ENCODE data around the gene KIAA0825. TPM values are rescaled to one million over a fixed set of nuclear protein-coding genes. Genes with fewer than 3 reads are reported as not detected.
"Not testable (repeated sequence)": the region's sequence is repeated elsewhere in the genome, so short reads cannot be mapped to it uniquely, and the experiment has no call there.

The KIAA0825 gene
- total and polyA plus RNA-seq, 2 of the 8 experiments (the other 6 are each of a cell fraction or from before 2014, with no cell fraction given): 0.60 to 1.0 TPM

DNA sequence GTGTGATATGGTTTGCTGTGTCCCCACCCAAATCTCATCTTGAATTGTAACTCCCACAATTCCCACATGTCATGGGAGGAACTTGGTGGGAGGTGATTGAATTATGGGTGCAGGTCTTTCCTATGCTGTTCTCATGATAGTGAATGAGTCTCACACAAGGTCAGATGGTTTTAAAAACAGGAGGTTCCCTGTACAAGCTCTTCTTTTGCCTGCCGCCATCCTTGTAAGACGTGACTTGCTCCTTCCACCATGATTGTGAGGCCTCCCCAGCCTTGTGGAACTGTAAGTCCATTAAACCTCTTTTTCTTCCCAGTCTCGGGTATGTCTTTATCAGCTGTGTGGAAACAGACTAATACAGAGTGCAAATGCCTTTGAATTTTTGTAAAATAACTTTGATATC lies 447.3 kb downstream of the KIAA0825 start:
- not testable (repeated sequence) for H4K20me1 ChIP-seq (replicated peaks in 1 of 2; ENCODE audit: control insufficient read depth in 1 of 2, insufficient read depth in 2 of 2, low read length in 2 of 2); H3K4me3 ChIP-seq (ENCODE audit: extremely low read depth in 1 of 4, insufficient read depth in 2 of 4, low read depth in 3 of 4, low read length in 4 of 4); H3K36me3 ChIP-seq (ENCODE audit: control insufficient read depth in 2 of 4, insufficient read depth in 4 of 4, low read length in 3 of 4); H2BK20ac ChIP-seq (ENCODE audit: low read length); H3K79me1 ChIP-seq (ENCODE audit: low read depth, low read length); H2BK15ac ChIP-seq (ENCODE audit: low read length); H3K27ac ChIP-seq (ENCODE audit: low read depth, low read length); H2AK5ac ChIP-seq (ENCODE audit: low read depth, low read length); H3K4me1 ChIP-seq (replicated peaks in 1 of 4; ENCODE audit: control insufficient read depth in 3 of 4, insufficient read depth in 4 of 4, low read length in 3 of 4); H4K91ac ChIP-seq (replicated peaks; ENCODE audit: insufficient read length, low read length); H3K18ac ChIP-seq (ENCODE audit: extremely low read depth, low read length); H4K5ac ChIP-seq (ENCODE audit: insufficient read length, low read depth, low read length); H3K4ac ChIP-seq (replicated peaks; ENCODE audit: insufficient read length, low read depth, low read length); H2BK12ac ChIP-seq (ENCODE audit: low read depth, low read length); H2BK5ac ChIP-seq (ENCODE audit: low read depth, low read length); H2AFZ ChIP-seq (ENCODE audit: low read length); H3K9ac ChIP-seq (replicated peaks in 1 of 4; ENCODE audit: extremely low read depth in 1 of 4, low read depth in 3 of 4, low read length in 3 of 4); H3K23ac ChIP-seq (ENCODE audit: insufficient read length); H3K27me3 ChIP-seq (replicated peaks in 1 of 4; ENCODE audit: control insufficient read depth in 3 of 4, extremely low read depth in 1 of 4, insufficient read depth in 3 of 4, low read length in 3 of 4); H3K14ac ChIP-seq (ENCODE audit: insufficient read length); H3K23me2 ChIP-seq (ENCODE audit: low read depth, low read length); DNase-seq (ENCODE audit: low read depth in 1 of 2, low spot score in 2 of 2); H4K8ac ChIP-seq (ENCODE audit: extremely low read depth, insufficient read depth, low read length); H3K56ac ChIP-seq (replicated peaks; ENCODE audit: insufficient read length, low read depth, low read length); H3K4me2 ChIP-seq (ENCODE audit: insufficient read depth in 1 of 2, low read depth in 2 of 2, low read length in 2 of 2); FAIRE-seq; H3K9me3 ChIP-seq (ENCODE audit: insufficient read depth in 2 of 2, low read depth in 1 of 2, low read length in 1 of 2); H2BK120ac ChIP-seq (replicated peaks; ENCODE audit: low read depth, low read length)
- CTCF ChIA-PET (ENCODE audit: partially characterized antibody): interaction anchor here (0.8 to 1.7 kb wide), 2 partner anchors 10 to 11 kb away, joined by 3 read pairs; no protein-coding TSS in a partner anchor
- 80% methylated on average over 3 of the region's 3 CpGs; no CpG with 5 or more reads in 1 of the 2 experiments for WGBS, 2 experiments (ENCODE audit: extremely low coverage in 1 of 2, insufficient coverage in 1 of 2, insufficient read length in 1 of 2, insufficient replicate concordance in 2 of 2, low coverage in 1 of 2, low lambda C conversion rate in 2 of 2, missing lambda C conversion rate in 1 of 2)
- peaks cover 0 to 14% of the 10 kb centered on the region in 2 experiments; a peak in 1 of 4 replicates for H3K79me2 ChIP-seq (ENCODE audit: control insufficient read depth in 1 of 2, insufficient read depth in 2 of 2, low read length in 2 of 2)
- POLR2A ChIA-PET (ENCODE audit: partially characterized antibody): interaction anchor here (1.5 kb wide), 1 partner anchor 14 kb away, joined by 3 read pairs; no protein-coding TSS in a partner anchor

DNA sequence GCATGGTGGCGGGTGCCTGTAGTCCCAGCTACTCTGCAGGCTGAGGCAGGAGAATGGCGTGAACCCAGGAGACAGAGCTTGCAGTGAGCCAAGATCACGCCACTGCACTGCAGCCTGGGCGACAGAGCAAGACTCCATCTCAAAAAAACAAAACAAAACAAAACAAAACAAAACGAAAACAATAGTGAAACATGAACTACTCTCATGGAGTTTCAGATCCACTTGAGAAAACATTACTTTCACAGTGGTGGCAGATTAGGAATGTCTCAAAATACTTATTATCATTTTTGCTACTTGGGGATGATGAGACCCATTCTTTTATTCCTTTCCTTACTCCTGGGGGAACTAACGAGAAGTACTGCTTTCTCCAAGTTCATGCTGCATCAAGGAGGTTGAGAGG lies 448.2 kb downstream of the KIAA0825 start:
- not testable (repeated sequence) for H3K79me2 ChIP-seq (ENCODE audit: control insufficient read depth in 1 of 2, insufficient read depth in 2 of 2, low read length in 2 of 2); H2BK20ac ChIP-seq (ENCODE audit: low read length); H2BK12ac ChIP-seq (ENCODE audit: low read depth, low read length); H3K4me3 ChIP-seq (ENCODE audit: extremely low read depth in 1 of 4, insufficient read depth in 2 of 4, low read depth in 3 of 4, low read length in 4 of 4); FAIRE-seq; H3K4me1 ChIP-seq (replicated peaks in 1 of 4; ENCODE audit: control insufficient read depth in 3 of 4, insufficient read depth in 4 of 4, low read length in 3 of 4); H3K27me3 ChIP-seq (replicated peaks in 1 of 4; ENCODE audit: control insufficient read depth in 3 of 4, extremely low read depth in 1 of 4, insufficient read depth in 3 of 4, low read length in 3 of 4); DNase-seq (ENCODE audit: low read depth in 1 of 2, low spot score in 2 of 2); H3K36me3 ChIP-seq (ENCODE audit: control insufficient read depth in 2 of 4, insufficient read depth in 4 of 4, low read length in 3 of 4); H2BK5ac ChIP-seq (ENCODE audit: low read depth, low read length); H3K4ac ChIP-seq (replicated peaks; ENCODE audit: insufficient read length, low read depth, low read length); H3K79me1 ChIP-seq (ENCODE audit: low read depth, low read length); H2BK15ac ChIP-seq (ENCODE audit: low read length); H2AK5ac ChIP-seq (ENCODE audit: low read depth, low read length); H2AFZ ChIP-seq (ENCODE audit: low read length); H4K91ac ChIP-seq (replicated peaks; ENCODE audit: insufficient read length, low read length); H4K5ac ChIP-seq (ENCODE audit: insufficient read length, low read depth, low read length); H3K9ac ChIP-seq (replicated peaks in 1 of 4; ENCODE audit: extremely low read depth in 1 of 4, low read depth in 3 of 4, low read length in 3 of 4); H3K4me2 ChIP-seq (ENCODE audit: insufficient read depth in 1 of 2, low read depth in 2 of 2, low read length in 2 of 2); H3K23ac ChIP-seq (ENCODE audit: insufficient read length); H3K18ac ChIP-seq (ENCODE audit: extremely low read depth, low read length); H3K27ac ChIP-seq (ENCODE audit: low read depth, low read length); H3K14ac ChIP-seq (ENCODE audit: insufficient read length); H4K20me1 ChIP-seq (replicated peaks in 1 of 2; ENCODE audit: control insufficient read depth in 1 of 2, insufficient read depth in 2 of 2, low read length in 2 of 2); H4K8ac ChIP-seq (ENCODE audit: extremely low read depth, insufficient read depth, low read length); H3K23me2 ChIP-seq (ENCODE audit: low read depth, low read length); H3K9me3 ChIP-seq (ENCODE audit: insufficient read depth in 2 of 2, low read depth in 1 of 2, low read length in 1 of 2); H2BK120ac ChIP-seq (replicated peaks; ENCODE audit: low read depth, low read length); H3K56ac ChIP-seq (replicated peaks; ENCODE audit: insufficient read length, low read depth, low read length)
- CTCF ChIA-PET (ENCODE audit: partially characterized antibody): interaction anchor here (1.4 to 1.7 kb wide), 2 partner anchors 9 to 11 kb away, joined by 3 read pairs; no protein-coding TSS in a partner anchor
- 91% methylated on average over 6 of the region's 6 CpGs; no CpG with 5 or more reads in 1 of the 2 experiments for WGBS, 2 experiments (ENCODE audit: extremely low coverage in 1 of 2, insufficient coverage in 1 of 2, insufficient read length in 1 of 2, insufficient replicate concordance in 2 of 2, low coverage in 1 of 2, low lambda C conversion rate in 2 of 2, missing lambda C conversion rate in 1 of 2)
- POLR2A ChIA-PET (ENCODE audit: partially characterized antibody): interaction anchor here (1.5 kb wide), 1 partner anchor 15 kb away, joined by 3 read pairs; no protein-coding TSS in a partner anchor
